ENCODE results near the gene PHACTR1. TPM values are rescaled to one million over a fixed set of nuclear protein-coding genes. Genes with fewer than 3 reads are reported as not detected.
"Not testable (repeated sequence)": the region's sequence is repeated elsewhere in the genome, so short reads cannot be mapped to it uniquely, and the experiment has no call there.

Gene PHACTR1
- total and polyA plus RNA-seq, 2 experiments from 2014 or later, result 11.2 to 33.9 TPM

GRCh38 chr6:13242590-13242989 is 526.0 kb downstream of the PHACTR1 start:
- H3K36me3 ChIP-seq, result no peaks in the 10 kb centered on the region
- H3K4me1 ChIP-seq (ENCODE audit: low read depth), result no peaks in the 10 kb centered on the region
- no peaks in the 10 kb centered on the region for H3K9me3 ChIP-seq (ENCODE audit: low read depth)
- no peaks in the 10 kb centered on the region for H3K27me3 ChIP-seq
- TF ChIP-seq, protein P1, sequence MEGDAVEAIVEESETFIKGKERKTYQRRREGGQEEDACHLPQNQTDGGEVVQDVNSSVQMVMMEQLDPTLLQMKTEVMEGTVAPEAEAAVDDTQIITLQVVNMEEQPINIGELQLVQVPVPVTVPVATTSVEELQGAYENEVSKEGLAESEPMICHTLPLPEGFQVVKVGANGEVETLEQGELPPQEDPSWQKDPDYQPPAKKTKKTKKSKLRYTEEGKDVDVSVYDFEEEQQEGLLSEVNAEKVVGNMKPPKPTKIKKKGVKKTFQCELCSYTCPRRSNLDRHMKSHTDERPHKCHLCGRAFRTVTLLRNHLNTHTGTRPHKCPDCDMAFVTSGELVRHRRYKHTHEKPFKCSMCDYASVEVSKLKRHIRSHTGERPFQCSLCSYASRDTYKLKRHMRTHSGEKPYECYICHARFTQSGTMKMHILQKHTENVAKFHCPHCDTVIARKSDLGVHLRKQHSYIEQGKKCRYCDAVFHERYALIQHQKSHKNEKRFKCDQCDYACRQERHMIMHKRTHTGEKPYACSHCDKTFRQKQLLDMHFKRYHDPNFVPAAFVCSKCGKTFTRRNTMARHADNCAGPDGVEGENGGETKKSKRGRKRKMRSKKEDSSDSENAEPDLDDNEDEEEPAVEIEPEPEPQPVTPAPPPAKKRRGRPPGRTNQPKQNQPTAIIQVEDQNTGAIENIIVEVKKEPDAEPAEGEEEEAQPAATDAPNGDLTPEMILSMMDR (IDR thresholded peaks at IDR 0.05; ENCODE audit: low read depth, low read length), result no peak
- no peak overlapping the region for H3K27ac ChIP-seq
- no peak for DNase-seq (ENCODE audit: low read depth in 1 of 2, low spot score in 1 of 2)
- no peak overlapping the region for H3K4me3 ChIP-seq

DNA sequence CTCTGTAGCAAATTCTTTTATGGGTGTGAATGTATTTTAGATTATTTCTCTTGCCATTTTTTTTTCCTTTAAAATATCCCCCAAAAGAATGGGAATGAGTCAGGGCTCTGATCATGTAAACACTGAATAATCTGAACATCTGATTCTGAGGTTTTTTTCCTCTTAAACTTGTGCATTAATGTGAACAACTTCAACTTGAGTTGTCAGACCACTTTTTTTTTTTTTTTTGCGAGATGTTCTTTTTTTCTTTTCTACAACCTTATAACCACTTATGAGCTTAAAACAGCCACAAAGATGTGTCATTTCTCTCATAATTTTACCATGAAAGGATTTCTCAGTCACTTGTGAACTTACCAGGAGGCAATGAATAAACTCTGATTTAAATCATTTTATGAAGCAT is 526.5 kb downstream of the PHACTR1 start:
- H3K27me3 ChIP-seq, result no peaks in the 10 kb centered on the region
- peaks cover 2% of the 10 kb centered on the region for H3K4me1 ChIP-seq (ENCODE audit: low read depth)
- H3K4me3 ChIP-seq, result no peak overlapping the region
- H3K27ac ChIP-seq, result no peak overlapping the region
- H3K36me3 ChIP-seq, result no peaks in the 10 kb centered on the region
- no peaks in the 10 kb centered on the region for H3K9me3 ChIP-seq (ENCODE audit: low read depth)
- DNase-seq (ENCODE audit: low read depth in 1 of 2, low spot score in 1 of 2), result no peak
- TF ChIP-seq, protein P1 (IDR thresholded peaks at IDR 0.05; ENCODE audit: low read depth, low read length), result no peak

DNA sequence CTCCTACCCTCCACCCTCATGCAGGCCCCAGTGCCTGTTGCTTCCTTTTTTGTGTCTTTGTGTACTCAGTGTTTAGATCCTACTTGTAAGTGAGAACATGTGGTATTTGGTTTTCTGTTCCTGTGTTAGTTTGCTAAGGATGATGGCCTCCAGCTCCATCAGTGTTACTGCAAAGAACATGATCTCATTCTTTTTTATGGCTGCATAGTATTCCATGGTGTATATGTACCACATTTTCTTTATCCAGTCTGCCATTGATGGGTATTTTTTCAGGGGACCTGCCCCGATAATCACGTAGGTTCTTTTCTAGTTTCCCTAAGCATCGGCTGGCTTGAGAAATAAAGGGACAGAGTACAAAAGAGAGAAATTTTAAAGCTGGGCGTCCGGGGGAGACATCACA is 527.2 kb downstream of the PHACTR1 start:
- DNase-seq (ENCODE audit: low read depth in 1 of 2, low spot score in 1 of 2); H3K27me3 ChIP-seq; H3K27ac ChIP-seq; H3K36me3 ChIP-seq; H3K4me3 ChIP-seq; H3K4me1 ChIP-seq (ENCODE audit: low read depth); H3K9me3 ChIP-seq (ENCODE audit: low read depth): not testable (repeated sequence)

GRCh38 chr6:13247627-13248026 is 531.1 kb downstream of the PHACTR1 start:
- H3K9me3 ChIP-seq (ENCODE audit: low read depth), result no peaks in the 10 kb centered on the region
- H3K27me3 ChIP-seq, result no peaks in the 10 kb centered on the region
- no peak for DNase-seq (ENCODE audit: low read depth in 1 of 2, low spot score in 1 of 2)
- no peaks in the 10 kb centered on the region for H3K36me3 ChIP-seq
- H3K27ac ChIP-seq, result no peak overlapping the region
- H3K4me1 ChIP-seq (ENCODE audit: low read depth), result peaks cover 14% of the 10 kb centered on the region
- no peak overlapping the region for H3K4me3 ChIP-seq
- TF ChIP-seq, protein P1 (IDR thresholded peaks at IDR 0.05; ENCODE audit: low read depth, low read length), result no peak

DNA sequence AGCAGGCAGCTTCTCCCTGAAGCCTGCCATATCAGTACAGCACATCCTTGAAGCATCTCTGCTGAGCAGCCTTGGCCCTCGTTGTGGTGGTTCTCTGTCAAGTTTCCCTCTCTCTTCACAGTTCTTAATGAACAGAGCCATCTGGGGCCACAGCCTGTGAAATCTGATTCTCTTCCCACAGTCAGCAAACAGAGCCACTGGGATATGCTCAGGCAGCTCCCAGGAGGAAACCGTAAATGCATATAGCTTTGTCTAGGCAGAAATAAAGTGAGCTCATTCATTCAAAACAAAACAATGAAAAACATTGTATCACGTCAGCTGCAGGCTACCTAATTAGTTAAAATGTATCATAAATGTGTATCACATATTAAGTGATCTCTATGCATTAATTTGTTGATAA is 531.5 kb downstream of the PHACTR1 start:
- Histone ChIP-seq H3K27ac (no peak overlapping the region), H3K4me3 (no peak overlapping the region), H3K36me3 (no peaks in the 10 kb centered on the region), H3K4me1 (ENCODE audit: low read depth) (peaks cover 14% of the 10 kb centered on the region), H3K27me3 (no peaks in the 10 kb centered on the region), H3K9me3 (ENCODE audit: low read depth) (no peaks in the 10 kb centered on the region)
- peak; percentile 54 to 64 for DNase-seq (ENCODE audit: low read depth in 1 of 2, low spot score in 1 of 2)
- TF ChIP-seq, protein P1 (IDR thresholded peaks at IDR 0.05; ENCODE audit: low read depth, low read length), result no peak

- TF ChIP-seq, protein P1 (IDR thresholded peaks at IDR 0.05; ENCODE audit: low read depth, low read length), result no peak
- no peaks in the 10 kb centered on the region for H3K9me3 ChIP-seq (ENCODE audit: low read depth)
- no peak overlapping the region for H3K27ac ChIP-seq
Observed at GRCh38 chr6:13248584-13248985, 532.0 kb downstream of the PHACTR1 start.

More at GRCh38 chr6:13248584-13248985, 532.0 kb downstream of the PHACTR1 start:
- DNase-seq (ENCODE audit: low read depth in 1 of 2, low spot score in 1 of 2), result no peak
- Histone ChIP-seq H3K27me3 (no peaks in the 10 kb centered on the region), H3K4me3 (no peak overlapping the region), H3K4me1 (ENCODE audit: low read depth) (peaks cover 14% of the 10 kb centered on the region), H3K36me3 (no peaks in the 10 kb centered on the region)
